Immature natural killer cell (primary cell): ENCODE measurements around the gene HNRNPAB. TPM values are rescaled to one million over a fixed set of nuclear protein-coding genes. Genes with fewer than 3 reads are reported as not detected.
"Not testable (repeated sequence)": the region's sequence is repeated elsewhere in the genome, so short reads cannot be mapped to it uniquely, and the experiment has no call there.

ENCODE experiments used
- DNase-seq, 3 donors: peaks; one replicate each; pipeline ENCODE4 v3.0.0; 2022; ENCODE audit warnings: mixed read lengths in 1 of 3
- H3K27ac Mint-ChIP-seq, 6 donors: one replicate each; pipeline ENCODE4 v1.8.0; 2020; ENCODE audit warnings: mixed read lengths in 6 of 6, mild to moderate bottlenecking in 5 of 6, inconsistent platforms in 4 of 6, moderate library complexity in 3 of 6
- H3K27me3 Mint-ChIP-seq, 3 donors: one replicate each; pipeline ENCODE4 v1.8.0; 2020 to 2021; ENCODE audit warnings: low read depth in 3 of 3, mild to moderate bottlenecking in 3 of 3, mixed read lengths in 3 of 3, moderate library complexity in 3 of 3, inconsistent platforms in 1 of 3
- H3K36me3 Mint-ChIP-seq, 3 donors: one replicate each; pipeline ENCODE4 v1.8.0; 2020; ENCODE audit warnings: mixed read lengths in 3 of 3, inconsistent platforms in 2 of 3, mild to moderate bottlenecking in 2 of 3
- H3K4me1 Mint-ChIP-seq, 2 donors: one replicate each; pipeline ENCODE4 v1.8.0; 2020; ENCODE audit warnings: inconsistent platforms in 2 of 2, mild to moderate bottlenecking in 2 of 2, mixed read lengths in 2 of 2, moderate library complexity in 1 of 2
- H3K4me3 Mint-ChIP-seq, 5 donors: one replicate each; pipeline ENCODE4 v1.8.0; 2020; ENCODE audit warnings: mild to moderate bottlenecking in 5 of 5, mixed read lengths in 5 of 5, inconsistent platforms in 3 of 5, moderate library complexity in 3 of 5
- H3K9me3 Mint-ChIP-seq, 6 donors: one replicate each; pipeline ENCODE4 v1.8.0; 2020; ENCODE audit warnings: mild to moderate bottlenecking in 6 of 6, mixed read lengths in 6 of 6, inconsistent platforms in 4 of 6, moderate library complexity in 3 of 6
- polyA plus RNA-seq, 3 donors: library from polyadenylated mRNA; unstranded; fragments of 300-500 nt; fragmentation: Illumina TruSeq; gene quantifications; one replicate each; pipeline ENCODE4 v1.2.3, GENCODE V29; 2021

HNRNPAB gene
- polyA plus RNA-seq, 3 donors from 2014 or later = 34.4 to 126 (median 62.9) TPM

GRCh38 chr5:178221853-178222252, 17.5 kb downstream of the HNRNPAB start:
- Mint-ChIP-seq H3K4me3 (no peak overlapping the region), H3K27ac (peak overlapping the region; percentile 29 to 89 (median 56)), H3K36me3 (peaks cover 0 to 20% (median 12%) of the 10 kb centered on the region in 3 donors), H3K27me3 (peaks cover 3 to 5% (median 4%) of the 10 kb centered on the region in 3 donors), H3K9me3 (no peaks in the 10 kb centered on the region), H3K4me1 (peaks cover 10 to 46% of the 10 kb centered on the region in 2 donors)
- DNase-seq = no peak

GRCh38 chr5:178222292-178222691, 18.0 kb downstream of the HNRNPAB start:
- peak overlapping the region in 2 of 6 donors; percentile 57 to 89 for H3K27ac Mint-ChIP-seq
- no peak for DNase-seq
- H3K36me3 Mint-ChIP-seq = peaks cover 1 to 23% (median 15%) of the 10 kb centered on the region in 3 donors
- no peaks in the 10 kb centered on the region for H3K9me3 Mint-ChIP-seq
- H3K4me3 Mint-ChIP-seq = no peak overlapping the region
- peaks cover 3 to 5% (median 4%) of the 10 kb centered on the region in 3 donors for H3K27me3 Mint-ChIP-seq
- H3K4me1 Mint-ChIP-seq = peaks cover 11 to 51% of the 10 kb centered on the region in 2 donors

GRCh38 chr5:178223196-178223773, 19.0 kb downstream of the HNRNPAB start:
- Mint-ChIP-seq H3K36me3 (peaks cover 9 to 28% (median 18%) of the 10 kb centered on the region in 3 donors), H3K9me3 (no peaks in the 10 kb centered on the region), H3K27ac (peak overlapping the region in 5 of 6 donors; percentile 1 to 75 (median 39)), H3K27me3 (peaks cover 3 to 5% (median 4%) of the 10 kb centered on the region in 3 donors), H3K4me1 (peaks cover 19 to 60% of the 10 kb centered on the region in 2 donors), H3K4me3 (no peak overlapping the region)
- no peak for DNase-seq

DNA sequence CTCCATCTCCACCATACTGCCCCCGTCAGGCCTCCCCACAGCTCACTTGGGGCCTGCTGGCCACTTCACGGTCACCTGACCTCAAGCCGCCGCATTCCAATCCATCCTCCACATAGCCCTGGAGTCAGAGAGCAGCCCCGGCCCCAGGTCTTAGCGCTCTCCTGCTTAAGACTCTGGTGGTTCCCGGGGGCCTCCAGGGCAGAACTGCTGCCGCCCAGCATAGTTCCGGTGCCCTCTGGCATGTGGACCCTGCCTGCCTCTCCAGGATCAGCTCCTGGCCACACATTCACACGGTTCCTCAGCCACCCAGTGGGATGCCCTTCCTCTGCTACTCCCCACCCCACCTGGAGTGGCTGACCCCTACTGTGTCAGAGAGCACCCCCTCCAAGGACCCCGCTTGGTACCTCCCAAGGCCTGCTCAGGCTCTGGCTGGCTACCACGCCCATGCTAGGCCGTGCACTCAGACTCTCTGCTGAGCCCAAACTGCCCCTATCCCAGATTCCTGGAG, 19.5 kb downstream of the HNRNPAB start:
- H3K9me3 Mint-ChIP-seq = no peaks in the 10 kb centered on the region
- no peak overlapping the region for H3K4me3 Mint-ChIP-seq
- peaks cover 22 to 60% of the 10 kb centered on the region in 2 donors for H3K4me1 Mint-ChIP-seq
- H3K36me3 Mint-ChIP-seq = peaks cover 12 to 24% (median 14%) of the 10 kb centered on the region in 3 donors
- peaks cover 3 to 5% (median 4%) of the 10 kb centered on the region in 3 donors for H3K27me3 Mint-ChIP-seq
- peak overlapping the region in 1 of 6 donors; percentile 47 for H3K27ac Mint-ChIP-seq
- DNase-seq = no peak

DNA sequence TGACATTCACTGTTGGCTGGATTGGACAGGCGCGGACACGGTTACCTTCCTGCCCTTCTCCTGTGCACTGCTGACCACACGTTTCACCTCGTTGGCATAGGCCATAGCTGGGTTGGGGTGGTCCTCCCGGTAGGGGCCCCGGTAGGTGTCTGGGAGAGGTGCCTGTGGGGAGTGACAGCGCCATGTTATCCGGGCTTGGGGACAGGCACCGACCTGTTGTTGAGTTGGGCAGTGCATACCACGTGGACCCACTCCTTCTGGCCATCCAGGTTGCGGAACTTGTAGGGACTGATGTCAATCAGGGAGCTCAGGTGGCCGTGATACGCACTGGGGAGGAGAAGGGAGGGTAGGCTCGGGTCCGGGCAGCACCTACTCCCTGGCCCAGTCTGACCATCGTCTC, 20.1 kb downstream of the HNRNPAB start:
- peaks cover 14 to 27% (median 16%) of the 10 kb centered on the region in 3 donors for H3K36me3 Mint-ChIP-seq
- peaks cover 3 to 5% (median 4%) of the 10 kb centered on the region in 3 donors for H3K27me3 Mint-ChIP-seq
- peaks cover 24 to 64% of the 10 kb centered on the region in 2 donors for H3K4me1 Mint-ChIP-seq
- H3K9me3 Mint-ChIP-seq = no peaks in the 10 kb centered on the region
- H3K4me3 Mint-ChIP-seq = no peak overlapping the region
- H3K27ac Mint-ChIP-seq = no peak overlapping the region
- no peak for DNase-seq

DNA sequence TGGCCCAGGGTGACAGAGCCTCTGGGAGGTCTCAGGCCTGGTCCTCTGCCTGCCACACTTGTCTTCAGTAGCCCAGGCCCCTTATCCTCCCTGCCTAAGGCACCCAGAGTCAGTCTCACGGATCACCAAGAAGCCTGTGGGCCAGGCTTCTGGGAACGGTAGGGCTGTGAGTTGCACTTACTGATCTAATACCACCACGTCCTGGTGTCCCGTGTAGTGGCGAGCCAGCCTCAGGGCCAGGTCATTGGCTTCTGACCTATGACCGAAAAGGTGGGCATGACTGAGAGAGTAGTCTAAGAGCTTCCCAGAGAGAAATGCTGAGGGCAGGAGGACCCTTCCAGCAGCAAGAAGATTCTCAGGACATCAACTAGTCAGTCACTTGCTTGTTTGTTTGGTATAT, 20.8 kb downstream of the HNRNPAB start:
- peaks cover 31 to 72% of the 10 kb centered on the region in 2 donors for H3K4me1 Mint-ChIP-seq
- no peaks in the 10 kb centered on the region for H3K9me3 Mint-ChIP-seq
- peaks cover 0 to 3% (median 2%) of the 10 kb centered on the region in 3 donors for H3K27me3 Mint-ChIP-seq
- H3K4me3 Mint-ChIP-seq = no peak overlapping the region
- H3K36me3 Mint-ChIP-seq = peaks cover 16 to 28% (median 18%) of the 10 kb centered on the region in 3 donors
- DNase-seq = no peak
- no peak overlapping the region for H3K27ac Mint-ChIP-seq

DNA sequence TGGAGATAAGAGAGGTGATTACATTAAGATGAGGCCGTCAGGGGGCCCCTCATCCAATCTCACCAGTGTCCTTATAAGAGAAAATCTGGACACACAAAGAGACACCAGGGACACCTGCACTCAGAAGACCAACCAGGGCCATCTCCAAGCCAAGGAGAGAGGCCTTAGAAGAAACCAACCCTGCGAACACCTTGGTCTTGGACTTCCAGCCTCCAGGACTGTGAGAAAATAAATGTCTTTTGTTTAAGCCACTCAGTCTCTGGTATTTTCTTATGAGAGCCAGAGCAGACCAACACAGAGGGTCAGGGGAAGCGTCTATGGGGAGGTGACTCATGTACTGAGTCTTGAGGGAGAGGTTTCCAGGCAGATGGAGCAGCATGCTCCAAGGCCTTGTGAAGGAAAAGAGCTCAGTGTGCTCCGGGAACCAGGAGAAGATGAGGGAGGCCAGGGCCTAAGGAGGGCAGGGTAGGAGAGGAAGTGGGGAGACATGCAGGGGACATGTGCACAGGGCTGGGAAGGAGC, 22.9 kb downstream of the HNRNPAB start:
- Mint-ChIP-seq H3K9me3 (no peaks in the 10 kb centered on the region), H3K27ac (peak overlapping the region in 2 of 6 donors; percentile 19 to 27), H3K27me3 (peaks cover 0 to 3% (median 0%) of the 10 kb centered on the region in 3 donors), H3K36me3 (peaks cover 16 to 22% (median 16%) of the 10 kb centered on the region in 3 donors), H3K4me1 (peaks cover 43 to 71% of the 10 kb centered on the region in 2 donors), H3K4me3 (peak overlapping the region in 1 of 5 donors; percentile 13)
- DNase-seq = no peak

GRCh38 chr5:178227929-178228328, 23.6 kb downstream of the HNRNPAB start:
- H3K27me3 Mint-ChIP-seq = peaks cover 0 to 5% (median 0%) of the 10 kb centered on the region in 3 donors
- peak overlapping the region in 4 of 6 donors; percentile 1 to 27 (median 12) for H3K27ac Mint-ChIP-seq
- H3K36me3 Mint-ChIP-seq = peaks cover 16 to 22% (median 16%) of the 10 kb centered on the region in 3 donors
- no peak overlapping the region for H3K4me3 Mint-ChIP-seq
- DNase-seq = no peak
- H3K4me1 Mint-ChIP-seq = peaks cover 44 to 70% of the 10 kb centered on the region in 2 donors
- H3K9me3 Mint-ChIP-seq = no peaks in the 10 kb centered on the region

DNA sequence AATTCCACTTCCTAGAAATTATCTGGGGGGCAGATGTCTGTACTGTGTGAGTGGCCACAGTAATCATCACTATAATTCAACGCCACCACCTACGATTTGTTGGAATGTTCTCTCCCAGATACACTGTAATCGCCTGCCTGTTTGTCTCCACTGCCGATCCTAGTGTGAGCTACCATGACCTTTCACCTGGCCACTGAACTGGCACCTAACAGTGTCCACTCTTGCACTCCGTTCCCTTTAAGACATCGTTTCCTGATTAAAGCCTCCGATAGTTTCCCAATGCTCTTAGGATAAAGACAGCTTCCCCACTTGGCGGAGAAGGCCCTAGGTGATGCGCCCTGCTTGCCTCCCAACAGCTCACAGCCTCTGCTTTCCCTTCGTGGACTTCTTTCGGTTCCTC, 24.3 kb downstream of the HNRNPAB start:
- H3K27me3 Mint-ChIP-seq = peaks cover 0 to 7% (median 0%) of the 10 kb centered on the region in 3 donors
- peak overlapping the region in 2 of 6 donors; percentile 36 to 55 for H3K27ac Mint-ChIP-seq
- H3K4me1 Mint-ChIP-seq = peaks cover 43 to 71% of the 10 kb centered on the region in 2 donors
- no peak overlapping the region for H3K4me3 Mint-ChIP-seq
- peaks cover 16 to 22% (median 16%) of the 10 kb centered on the region in 3 donors for H3K36me3 Mint-ChIP-seq
- H3K9me3 Mint-ChIP-seq = no peaks in the 10 kb centered on the region
- DNase-seq = no peak

DNA sequence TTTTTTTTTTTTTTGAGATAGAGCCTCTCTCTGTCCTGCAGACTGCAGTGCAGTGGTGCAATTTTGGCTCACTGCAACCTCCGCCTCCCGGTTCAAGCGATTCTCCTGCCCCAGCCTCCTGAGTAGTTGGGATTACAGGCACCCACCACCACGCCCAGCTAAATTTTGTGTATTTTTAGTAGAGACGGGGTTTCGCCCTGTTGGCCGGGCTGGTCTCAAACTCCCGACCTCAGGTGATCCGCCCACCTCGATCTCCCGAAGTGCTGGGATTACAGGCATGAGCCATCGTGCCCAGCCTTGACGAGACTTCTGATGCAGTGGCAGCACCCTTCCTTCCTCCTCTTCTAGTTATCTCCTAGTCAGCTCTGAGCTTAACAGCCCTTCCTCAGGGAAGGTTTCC, 24.8 kb downstream of the HNRNPAB start:
- Mint-ChIP-seq H3K27ac (peak overlapping the region in 4 of 6 donors; percentile 12 to 74 (median 66)), H3K36me3 (peaks cover 16 to 22% (median 16%) of the 10 kb centered on the region in 3 donors), H3K4me1 (peaks cover 43 to 72% of the 10 kb centered on the region in 2 donors)
- not testable (repeated sequence) for DNase-seq, H3K9me3 Mint-ChIP-seq, H3K27me3 Mint-ChIP-seq, H3K4me3 Mint-ChIP-seq

DNA sequence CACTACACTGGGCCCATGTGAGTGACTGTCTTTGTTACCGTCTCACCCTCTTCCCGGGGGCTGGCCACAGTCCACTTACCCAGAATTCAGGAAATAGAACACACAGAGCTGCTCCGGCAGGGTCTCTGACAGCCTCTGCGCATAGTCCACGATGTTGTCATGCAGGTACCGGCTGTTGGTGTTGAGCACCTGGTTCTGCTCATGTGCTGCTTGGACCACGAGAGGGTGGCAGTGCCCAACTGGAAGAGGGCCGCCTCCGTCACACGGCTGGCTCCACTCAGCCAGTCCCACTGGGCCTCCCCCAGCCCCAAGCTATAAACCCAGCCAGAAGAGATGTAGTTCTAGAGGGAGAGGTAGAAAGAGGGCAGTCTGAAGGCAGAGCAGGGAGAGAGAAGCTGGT, 25.5 kb downstream of the HNRNPAB start:
- Mint-ChIP-seq H3K9me3 (no peaks in the 10 kb centered on the region), H3K27ac (peak overlapping the region; percentile 9 to 71 (median 45)), H3K4me3 (peak overlapping the region; percentile 38 to 79 (median 56)), H3K36me3 (peaks cover 16 to 20% (median 16%) of the 10 kb centered on the region in 3 donors), H3K27me3 (peaks cover 0 to 7% (median 0%) of the 10 kb centered on the region in 3 donors), H3K4me1 (peaks cover 44 to 75% of the 10 kb centered on the region in 2 donors)
- DNase-seq = no peak

GRCh38 chr5:178230879-178231538, 26.7 kb downstream of the HNRNPAB start:
- H3K27me3 Mint-ChIP-seq = peaks cover 0 to 4% (median 2%) of the 10 kb centered on the region in 3 donors
- peak overlapping the region; percentile 79 to 89 (median 85) for H3K4me3 Mint-ChIP-seq
- peak overlapping the region; percentile 57 to 83 (median 75) for H3K27ac Mint-ChIP-seq
- peaks cover 16 to 18% (median 16%) of the 10 kb centered on the region in 3 donors for H3K36me3 Mint-ChIP-seq
- H3K9me3 Mint-ChIP-seq = no peaks in the 10 kb centered on the region
- peaks cover 56 to 81% of the 10 kb centered on the region in 2 donors for H3K4me1 Mint-ChIP-seq
- DNase-seq = no peak

DNA sequence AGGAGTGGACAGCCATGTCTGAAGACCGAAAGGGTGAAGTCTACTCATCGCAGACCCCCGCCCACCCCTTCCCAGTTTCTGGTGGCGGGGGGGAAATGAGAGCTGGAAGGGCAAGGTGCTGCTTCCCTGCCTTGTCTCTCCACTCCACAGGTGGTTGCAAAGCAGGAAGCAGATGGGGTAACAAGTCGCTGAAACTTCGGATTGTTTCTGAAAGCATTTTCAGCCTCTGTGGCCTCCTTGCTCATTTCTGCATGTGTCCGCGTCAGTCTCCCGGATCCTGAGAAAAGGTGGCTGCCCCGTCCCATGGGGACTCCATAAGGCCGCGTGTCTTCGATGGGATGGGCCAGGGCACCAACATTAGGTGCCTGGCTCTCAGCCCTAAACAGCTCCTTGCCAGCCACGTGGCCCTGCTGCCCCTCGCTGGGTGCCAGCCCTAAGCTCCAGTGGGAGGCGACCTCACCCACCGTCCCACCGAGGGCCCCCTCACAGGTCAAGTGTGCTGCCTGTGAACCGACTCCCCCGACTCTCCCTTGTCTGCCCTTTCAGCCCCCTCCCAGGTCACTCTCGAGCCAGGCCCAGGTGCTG, 27.3 kb downstream of the HNRNPAB start:
- DNase-seq = no peak
- Mint-ChIP-seq H3K27me3 (peaks cover 2 to 5% (median 5%) of the 10 kb centered on the region in 3 donors), H3K27ac (peak overlapping the region; percentile 57 to 83 (median 78)), H3K36me3 (peaks cover 12 to 16% (median 15%) of the 10 kb centered on the region in 3 donors), H3K4me1 (peaks cover 60 to 82% of the 10 kb centered on the region in 2 donors), H3K4me3 (peak overlapping the region; percentile 79 to 89 (median 85)), H3K9me3 (no peaks in the 10 kb centered on the region)
